Hippocampal formation (tissue), 2 donors: Measurements from ENCODE around the gene GNAI2.
"Not testable (repeated sequence)": the region's sequence is repeated elsewhere in the genome, so short reads cannot be mapped to it uniquely, and the experiment has no call there.

Experiments
- DNase-seq, 2 donors: peaks; one replicate each; lab custom pipeline; 2025; lab: John Stamatoyannopoulos, UW

Gene GNAI2

DNA sequence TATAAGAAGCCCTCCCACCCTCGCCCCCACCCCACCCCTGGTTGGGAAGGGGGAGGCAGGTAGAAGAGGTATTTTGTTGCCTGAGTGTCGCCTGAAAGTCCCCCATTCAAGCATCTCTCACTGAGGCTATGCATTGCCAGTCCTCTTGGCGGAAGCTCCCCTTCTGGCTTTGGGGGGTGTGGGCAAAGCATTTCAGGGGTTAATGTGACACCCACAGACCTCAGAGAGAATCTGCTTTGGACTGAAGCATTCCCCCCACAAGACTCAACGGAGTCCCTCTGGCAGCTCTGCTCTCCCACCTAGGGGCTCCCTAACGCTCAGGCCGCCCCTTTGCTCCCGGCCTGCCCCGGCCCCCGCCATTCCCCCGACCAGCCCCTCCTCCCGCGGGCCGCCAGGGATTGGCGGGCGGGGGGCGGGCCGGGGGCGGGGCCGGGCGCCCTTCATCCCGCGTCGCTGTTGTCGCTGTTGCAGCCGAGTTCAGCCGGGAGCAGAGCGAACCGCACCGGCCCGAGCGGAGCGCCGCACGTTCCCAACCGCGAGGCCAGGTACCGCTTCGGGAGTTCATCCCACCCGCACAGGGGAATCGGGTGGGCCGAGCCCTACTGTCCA is 31.1 kb upstream of the GNAI2 start, which contains the start of gene SLC38A3:
Gene SLC38A3, plus strand, starts transcription at position 468 of the 609 bp plus-strand sequence. CDS start 8,929 bp downstream, outside the sequence.
- peak in 1 of 2 donors; percentile 46 for DNase-seq

DNA sequence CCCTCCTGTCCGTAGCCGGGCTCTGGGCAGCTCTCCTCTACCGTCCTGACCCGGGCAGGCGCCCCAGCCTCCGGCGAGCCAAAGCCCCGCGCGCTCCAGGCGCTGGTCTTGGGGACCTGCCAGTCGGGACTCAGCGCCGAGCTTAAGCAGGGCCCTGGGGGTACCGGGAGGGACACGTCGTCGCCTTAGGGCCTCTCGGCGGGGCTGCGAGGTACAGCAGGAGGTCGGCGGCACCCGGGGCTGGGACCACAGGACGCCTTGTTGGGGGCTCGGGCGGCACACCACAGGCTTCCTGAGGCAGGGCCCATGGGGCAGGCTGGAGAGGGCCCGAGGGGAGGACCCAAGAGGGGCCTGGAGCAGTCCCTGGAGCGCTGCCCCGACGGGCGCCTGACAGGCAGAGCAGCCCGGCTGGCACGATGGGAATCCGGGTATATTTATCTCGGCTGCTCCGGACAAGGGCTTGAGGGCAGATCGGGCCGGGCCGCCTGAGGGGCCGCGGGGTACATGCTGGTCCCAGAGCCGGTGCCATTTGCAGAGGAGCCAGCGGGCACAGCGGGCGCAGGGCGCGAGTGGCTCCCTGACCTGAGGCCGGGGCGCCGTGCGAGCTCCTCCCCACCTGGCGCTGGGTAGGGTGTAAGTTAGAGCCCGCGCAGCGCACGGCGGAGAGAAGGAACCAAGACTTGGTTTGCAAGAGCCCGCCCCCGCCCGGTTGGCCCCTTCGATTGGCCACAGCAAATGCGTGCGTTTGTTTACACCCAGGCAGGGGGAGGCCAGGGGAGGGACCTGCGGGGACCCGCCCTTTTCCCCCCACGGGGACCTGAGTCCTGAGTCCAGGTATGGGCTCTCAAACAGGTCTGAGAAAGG is 30.4 kb upstream of the GNAI2 start:
- no peak for DNase-seq

DNA sequence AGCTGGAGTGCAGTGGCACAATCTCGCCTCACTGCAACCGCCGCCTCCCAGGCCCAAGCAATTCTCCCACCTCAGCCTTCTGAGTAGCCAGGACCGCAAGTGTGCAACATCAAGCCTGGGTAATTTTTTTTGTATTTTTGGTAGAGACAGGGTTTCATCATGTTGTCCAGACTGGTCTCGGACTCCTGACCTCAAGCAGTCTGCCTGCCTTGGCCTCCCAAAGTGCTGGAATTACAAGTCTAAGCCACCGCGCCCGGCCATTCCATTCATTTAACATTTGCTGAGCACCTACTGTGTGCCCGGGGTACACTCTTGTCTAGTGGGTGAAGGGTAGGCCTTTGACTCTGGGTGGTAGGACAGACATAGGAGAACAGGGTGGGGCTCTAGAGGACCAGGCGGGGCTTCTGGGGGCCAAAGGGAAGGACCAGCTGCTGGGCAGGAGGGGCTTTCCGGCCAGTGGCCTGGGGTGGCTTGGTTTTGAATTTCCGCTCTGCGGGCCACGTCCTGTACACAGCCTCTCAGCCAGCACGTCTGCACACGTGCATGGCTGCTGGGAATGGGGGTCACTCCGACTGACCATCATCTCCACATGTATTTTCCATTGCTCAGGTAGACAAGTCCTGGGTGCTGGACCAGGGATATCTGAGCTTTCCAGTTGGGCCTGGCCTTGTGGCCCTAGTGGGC is 28.5 kb upstream of the GNAI2 start:
- DNase-seq: no peak

DNA sequence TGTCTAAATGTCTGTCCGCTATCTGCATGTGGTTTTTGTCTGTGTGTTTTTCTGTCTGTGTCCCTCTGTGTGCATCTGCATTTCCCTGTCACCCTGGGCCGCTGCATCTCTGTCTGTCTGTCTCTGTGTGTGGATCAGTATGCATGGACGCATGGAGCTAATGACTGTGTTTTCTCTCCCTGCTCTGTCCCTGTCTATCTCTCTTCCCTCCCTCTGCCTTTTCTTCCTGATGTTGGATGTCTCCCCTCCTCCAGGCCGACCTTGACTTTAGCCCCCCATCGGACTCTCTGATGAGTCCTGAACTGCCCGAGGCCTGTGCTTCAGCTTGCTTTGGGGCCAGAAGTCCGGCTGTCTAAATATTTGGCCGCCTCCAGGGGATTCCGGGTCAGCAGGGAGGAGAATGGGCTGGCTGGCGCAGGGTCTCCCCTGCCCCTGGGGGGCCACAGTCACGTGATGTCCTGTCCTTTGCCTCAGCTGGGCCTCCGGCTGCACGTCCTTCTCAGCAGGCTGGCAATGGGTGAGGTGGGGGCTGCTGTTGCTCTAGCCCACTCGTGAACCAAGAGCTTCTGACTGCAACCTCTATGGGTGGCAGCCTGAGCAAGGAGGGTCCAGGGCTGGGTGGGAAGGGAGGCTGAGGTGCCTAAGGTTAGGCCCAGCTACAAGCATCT is 27.2 kb upstream of the GNAI2 start:
- no peak for DNase-seq

DNA sequence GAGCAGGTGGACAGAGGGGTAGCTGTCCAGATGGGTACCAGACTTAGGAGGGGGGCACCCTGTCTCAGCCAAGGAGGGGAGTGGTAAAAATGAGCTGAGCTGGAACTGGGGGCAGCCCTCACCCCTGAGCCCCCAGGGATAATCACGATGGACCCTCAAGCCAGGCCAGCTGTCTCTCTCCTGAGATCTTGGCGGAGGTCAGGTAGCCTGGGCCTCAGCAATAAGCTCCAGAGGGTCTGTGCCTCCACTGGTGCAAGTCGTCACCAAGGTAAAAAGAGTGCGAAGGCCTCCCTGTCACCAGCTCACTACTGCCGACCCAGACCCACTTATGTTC is 25.9 kb upstream of the GNAI2 start:
- DNase-seq: no peak

DNA sequence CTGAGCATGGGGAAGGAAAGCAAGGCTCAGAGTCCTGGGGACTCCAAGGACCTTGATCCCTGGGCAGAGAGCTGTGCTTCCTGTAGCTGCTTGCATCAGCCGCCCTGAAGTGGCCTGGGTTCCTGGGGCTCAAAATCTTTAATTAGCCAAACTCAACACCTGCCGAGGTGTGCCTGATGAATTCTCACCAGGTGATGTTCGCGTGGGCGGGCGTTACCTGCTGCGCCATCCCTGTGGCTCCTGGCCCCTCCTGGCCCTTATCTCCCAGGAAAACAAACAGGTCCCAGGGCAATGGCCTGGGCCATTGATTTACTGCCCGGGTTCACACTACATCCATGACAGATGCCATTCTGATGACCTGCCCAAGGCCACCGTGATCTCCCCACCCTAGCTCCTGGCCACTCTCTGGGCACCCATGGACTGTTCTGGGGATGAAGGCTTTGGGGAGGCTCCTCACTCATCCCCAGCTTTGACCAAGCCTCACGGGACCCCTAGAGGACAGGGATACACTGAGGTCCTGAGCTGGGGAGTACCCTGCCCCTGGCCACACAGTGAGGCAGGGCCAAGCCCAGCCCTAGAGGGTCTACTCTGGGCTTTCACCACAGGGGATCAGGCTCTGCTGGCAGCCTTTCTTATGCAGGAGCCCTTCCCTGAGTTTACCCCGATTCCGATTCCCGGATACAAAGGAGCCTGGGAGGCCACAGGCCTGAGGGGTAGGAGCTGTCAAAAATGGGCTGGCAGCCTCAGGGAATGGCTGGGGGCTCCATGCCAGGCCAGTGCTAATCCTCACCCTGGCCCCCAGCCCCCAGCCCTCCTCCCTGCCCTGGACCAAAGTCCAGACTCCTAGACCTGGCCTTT is 25.3 kb upstream of the GNAI2 start:
- DNase-seq: no peak

DNA sequence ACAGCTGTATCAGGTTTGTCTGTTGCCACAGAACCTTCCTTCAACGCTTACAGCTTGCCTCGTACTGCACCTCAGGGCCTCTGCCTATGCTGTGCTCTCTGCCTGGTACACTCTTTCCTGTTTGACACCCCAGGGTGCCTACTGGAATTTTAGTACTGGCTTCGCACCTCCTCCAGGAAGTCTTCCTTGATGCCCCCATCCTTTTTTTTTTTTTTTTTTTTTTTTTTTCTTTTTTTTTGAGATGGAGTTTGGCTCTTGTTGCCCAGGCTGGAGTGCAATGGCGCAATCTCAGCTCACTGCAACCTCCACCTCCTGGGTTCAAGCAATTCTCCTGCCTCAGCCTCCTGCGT is 24.7 kb upstream of the GNAI2 start:
- DNase-seq: not testable (repeated sequence)

DNA sequence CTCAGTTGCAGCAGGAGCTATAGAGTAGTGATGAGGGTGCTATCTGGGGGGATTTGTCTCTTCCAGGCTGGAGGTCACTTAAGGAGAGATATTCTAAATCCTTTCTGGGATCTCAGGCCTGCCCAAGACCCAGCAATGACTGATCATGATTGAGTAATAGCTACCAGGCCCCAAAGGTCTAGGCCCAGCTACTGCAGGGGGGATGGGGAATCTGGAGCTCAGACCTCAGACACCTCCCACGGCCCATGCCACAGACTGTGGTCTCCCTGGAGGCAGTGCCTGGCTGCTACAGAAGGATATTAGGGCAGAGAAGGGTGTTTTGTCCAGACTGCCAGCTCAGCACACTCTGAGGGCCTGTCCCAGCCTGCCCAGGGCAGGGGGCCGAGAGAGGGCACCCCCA is 24.1 kb upstream of the GNAI2 start:
- DNase-seq: no peak

DNA sequence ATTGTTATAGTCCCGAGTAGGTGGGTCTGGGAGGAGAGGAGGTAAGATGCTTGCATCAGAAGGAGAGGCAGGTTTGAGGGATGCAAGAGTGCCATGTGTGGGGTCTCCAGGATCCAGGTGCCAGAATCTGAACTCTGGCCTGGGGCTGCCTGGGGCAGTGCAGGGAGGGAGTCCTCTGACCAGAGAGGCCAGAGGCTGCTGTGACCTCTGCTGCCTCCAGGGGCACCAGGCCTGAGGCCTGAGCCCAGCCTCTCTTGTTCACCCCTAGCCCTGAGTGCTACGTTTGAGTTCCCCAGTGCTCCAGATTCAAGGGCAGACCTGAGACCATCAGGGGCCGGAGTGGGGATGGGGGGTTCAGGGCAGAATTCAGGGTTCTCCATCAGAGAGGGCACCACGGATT is 23.5 kb upstream of the GNAI2 start:
- DNase-seq: no peak

DNA sequence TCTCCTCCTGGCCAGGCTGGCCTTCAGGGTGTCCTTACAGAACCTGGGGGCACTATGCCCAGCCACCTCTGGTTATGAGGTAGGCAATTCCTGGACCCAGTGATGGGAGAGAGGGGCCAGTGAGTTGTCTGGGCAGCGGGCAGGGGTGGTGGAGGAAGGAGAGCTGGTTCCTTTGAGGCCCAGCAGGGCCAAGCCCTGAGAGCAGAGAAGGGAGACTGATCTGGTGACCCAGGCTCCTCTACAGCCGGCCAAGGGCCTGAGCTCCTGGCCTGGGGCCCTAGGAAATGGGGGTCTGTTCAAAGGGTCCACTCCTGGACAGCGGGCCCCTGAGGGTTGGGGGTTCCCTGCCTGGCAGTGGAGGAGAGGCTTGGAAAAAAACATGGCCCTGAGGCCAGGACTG is 23.0 kb upstream of the GNAI2 start:
- DNase-seq: no peak

DNA sequence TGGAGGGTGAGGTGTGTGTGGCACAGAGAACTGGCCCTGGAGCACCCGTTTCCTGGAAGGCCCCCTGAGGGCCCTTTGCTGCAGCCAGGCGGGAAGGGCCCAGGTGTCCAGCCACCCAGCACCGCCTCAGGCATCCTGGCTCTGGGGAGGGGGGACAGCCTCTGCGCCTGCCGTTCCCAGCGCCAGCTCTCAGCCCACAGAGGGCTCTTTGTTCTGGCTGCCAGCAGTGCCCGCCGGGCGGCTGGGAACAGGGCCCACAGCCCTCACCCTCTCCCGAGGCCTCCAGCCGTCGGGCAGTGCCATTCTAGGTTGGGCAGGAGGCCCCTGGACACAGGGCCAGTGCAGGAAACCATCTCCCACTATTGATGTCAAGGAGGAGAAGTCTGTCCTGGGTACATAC is 22.6 kb upstream of the GNAI2 start:
- peak; percentile 89 to 93 for DNase-seq

DNA sequence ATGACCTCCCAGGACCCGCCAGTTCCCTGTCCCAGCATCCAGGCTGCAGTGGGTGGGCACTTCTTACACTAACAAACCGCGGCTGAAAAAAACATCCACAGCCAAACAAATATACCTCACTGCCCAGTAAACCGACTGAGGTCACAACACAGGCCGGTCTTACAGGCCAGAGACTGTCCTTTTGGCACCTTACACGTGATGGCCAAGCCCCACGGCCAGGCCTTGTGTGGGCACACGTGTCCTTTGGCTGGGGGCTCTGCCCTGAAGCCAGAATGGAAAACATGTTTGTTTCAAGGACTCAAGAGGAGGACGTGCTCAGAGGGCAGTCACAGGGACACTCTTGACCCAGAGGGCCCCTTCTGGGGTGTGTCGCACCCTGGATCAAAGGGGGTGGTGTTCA is 21.2 kb upstream of the GNAI2 start:
- DNase-seq: no peak

DNA sequence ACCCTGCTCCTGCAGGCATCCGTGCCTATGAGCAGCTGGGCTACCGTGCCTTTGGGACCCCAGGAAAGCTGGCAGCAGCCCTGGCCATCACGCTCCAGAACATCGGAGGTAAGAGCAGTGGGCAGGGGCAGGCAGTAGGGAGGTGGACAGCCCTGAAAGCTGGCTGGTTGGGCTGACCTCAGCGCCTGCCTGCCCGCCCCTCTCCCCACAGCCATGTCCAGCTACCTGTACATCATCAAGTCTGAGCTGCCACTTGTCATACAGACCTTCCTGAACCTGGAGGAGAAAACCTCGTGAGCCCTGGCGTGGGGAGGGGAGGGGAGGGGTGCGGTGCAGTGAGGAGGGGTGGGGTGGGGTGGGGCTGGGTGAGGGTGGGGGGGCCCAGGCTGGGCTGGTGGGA is 20.5 kb upstream of the GNAI2 start:
- DNase-seq: no peak

DNA sequence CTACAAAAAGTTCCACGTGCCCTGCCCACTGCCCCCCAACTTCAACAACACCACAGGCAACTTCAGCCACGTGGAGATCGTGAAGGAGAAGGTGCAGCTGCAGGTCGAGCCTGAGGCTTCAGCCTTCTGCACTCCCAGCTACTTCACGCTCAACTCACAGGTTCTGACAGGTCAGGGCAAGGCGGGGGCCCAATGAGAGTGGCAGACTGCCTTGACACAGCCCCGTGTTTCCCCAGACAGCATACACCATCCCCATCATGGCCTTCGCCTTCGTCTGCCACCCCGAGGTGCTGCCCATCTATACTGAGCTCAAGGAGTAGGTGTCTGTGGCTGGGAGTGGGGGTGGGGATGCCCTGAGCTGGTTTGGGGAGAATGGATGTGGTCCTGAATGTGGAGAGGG is 18.3 kb upstream of the GNAI2 start:
- DNase-seq: no peak

DNA sequence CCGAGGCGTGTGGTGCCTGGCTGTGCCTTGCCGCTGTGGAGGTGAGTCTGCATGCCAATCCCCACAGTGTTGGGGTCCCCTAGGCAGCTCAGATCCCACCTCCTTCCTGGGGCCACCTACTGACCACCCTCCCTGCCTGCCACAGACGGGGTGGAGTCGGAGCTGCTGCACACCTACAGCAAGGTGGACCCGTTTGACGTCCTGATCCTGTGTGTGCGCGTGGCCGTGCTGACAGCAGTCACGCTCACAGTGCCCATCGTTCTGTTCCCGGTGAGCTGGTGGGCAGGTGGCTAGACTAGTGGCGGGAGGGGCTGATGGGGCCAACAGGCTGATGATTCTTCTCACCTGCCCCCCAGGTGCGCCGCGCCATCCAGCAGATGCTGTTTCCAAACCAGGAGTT is 17.6 kb upstream of the GNAI2 start:
- DNase-seq: no peak

DNA sequence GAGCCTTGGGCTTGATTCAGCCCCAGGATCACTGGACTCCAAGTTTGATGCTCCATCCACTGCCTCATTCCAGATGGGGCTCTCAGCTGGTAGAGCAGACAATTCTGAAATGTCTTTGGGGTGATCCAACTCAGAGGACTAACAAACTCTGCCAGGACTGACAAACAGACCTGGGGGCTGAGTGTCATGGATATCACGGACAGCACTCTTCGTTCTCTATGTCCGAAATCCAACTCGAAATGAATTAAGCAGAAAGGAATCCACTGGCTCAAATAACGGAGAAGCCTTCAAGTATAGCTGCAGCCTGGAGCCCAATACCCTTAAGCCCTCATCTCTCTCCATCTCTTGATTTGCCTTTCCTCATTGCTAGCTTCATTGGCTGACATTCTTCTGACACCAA is 16.7 kb upstream of the GNAI2 start:
- no peak for DNase-seq

DNA sequence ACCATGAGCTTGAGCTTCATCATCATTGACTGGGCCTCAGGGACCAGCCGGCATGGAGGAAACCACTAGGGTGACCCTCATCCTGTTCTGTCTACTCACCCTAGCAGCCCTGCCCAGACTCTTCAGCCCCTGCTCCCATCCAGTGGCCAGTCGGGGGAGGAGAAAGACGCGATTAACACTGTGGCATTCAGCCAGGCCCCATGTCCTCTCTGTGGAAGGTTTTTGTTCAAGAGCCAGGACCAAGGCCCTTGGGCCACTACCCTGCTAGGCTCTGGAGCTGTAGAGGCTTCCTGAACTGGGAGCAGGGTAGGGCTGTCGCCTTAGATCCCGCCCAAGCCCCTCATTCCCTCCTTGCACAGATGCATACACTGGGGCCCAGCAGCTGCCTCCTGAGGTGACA is 15.9 kb upstream of the GNAI2 start:
- DNase-seq: peak in 1 of 2 donors; percentile 21

DNA sequence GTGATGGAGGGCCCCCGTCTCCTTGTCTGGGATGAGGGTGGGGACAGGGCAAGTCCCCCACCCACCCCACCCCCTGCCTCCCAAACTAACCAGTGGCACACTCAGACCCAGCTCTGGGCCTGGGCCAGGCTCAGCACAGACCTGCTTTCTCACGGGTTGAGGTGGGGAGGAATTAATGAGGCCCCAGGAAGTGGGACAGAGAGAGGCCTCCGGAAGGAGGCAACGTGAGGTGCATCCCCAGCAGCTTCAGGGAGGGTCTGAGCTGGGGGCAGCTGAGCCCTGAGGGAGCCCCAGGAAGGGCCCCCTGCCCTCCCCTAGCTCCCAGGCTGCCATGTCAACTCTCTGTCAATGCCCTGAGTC is 15.0 kb upstream of the GNAI2 start:
- DNase-seq: no peak

DNA sequence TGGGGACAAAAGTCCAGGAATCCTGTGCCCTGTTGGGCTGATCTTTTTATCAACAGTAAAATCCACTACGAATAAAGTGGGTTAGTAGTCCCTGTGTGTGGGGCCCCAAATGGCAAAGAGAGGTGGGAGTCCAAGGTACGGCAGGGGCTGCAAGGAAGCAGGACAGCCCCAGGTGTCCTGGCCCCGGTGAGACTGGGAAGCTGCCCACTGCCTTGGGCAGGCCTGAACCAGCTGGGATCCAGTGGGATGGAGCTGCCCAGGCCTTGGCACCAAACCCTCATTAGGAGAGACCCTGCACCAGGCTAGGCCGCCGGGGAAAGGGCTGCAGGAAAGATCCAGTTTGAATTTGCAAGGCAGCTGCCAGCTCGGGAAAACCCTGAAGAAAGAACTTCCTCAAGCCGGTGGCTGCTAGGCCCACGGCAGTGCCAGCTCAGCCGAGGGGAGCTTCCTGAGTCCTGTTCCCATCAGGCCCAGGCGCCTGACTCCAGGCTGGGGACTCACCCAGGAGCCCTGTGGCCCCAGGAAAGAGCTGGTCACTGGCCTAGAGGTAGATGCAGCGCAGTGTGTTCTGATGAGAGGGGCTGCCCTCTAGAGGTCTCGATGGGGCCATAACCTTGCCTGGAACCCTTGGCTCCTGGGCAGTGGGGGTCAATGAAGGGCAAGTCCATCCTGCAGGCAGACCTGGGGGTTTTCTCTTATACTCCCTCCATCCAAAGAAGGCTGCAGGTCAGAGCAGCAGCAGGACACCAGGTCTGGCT is 14.4 kb upstream of the GNAI2 start:
- DNase-seq: no peak

DNA sequence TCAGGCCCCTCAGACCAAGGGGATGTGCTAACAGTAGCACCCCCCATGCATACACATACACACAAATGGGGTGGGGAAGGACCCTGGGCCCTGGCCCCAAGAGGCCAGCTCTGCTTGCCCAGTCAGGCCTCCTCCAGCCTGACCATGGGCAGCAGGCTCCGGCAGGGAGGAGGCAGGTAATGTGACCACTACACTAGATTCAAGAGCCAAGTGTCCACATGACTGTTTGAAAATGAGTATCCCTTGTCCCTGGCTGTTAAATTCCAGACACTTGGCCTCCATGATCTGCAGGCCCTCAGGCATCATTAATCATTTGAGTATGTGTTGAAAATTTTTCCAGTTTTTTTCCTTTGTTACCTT is 13.9 kb upstream of the GNAI2 start:
- DNase-seq: no peak

DNA sequence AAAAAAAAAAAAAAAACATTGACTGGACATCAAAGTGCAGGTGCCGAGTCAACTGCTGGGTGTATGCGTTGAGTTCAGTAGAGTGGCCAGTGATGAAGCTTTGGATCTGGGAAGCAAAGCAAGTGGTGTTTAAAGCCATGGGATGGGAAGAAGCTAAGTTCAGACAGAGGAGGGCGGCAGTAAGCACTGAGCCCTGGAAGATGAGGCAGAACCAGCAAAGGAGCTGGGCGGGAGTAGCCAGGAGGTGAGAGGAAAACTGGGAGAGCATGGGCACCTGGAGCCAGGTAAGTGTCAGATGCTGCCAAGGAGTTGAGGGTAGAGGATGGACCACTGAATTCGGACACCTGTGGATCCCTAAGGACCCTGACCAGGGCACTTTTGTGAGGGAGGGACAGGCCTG is 11.4 kb upstream of the GNAI2 start:
- DNase-seq: no peak
